HG03175 (cell line): ENCODE results near the gene PCGF5.
"Not testable (repeated sequence)": the region's sequence is repeated elsewhere in the genome, so short reads cannot be mapped to it uniquely, and the experiment has no call there.

Experiments
- ATAC-seq: cut with Tn5 transposase; IDR thresholded peaks from one replicate; pipeline ENCODE4 v1.9.1; 2021; ENCODE audit warnings: mild to moderate bottlenecking, moderate library complexity; ENCODE audit not compliant: unreplicated experiment

Gene PCGF5

DNA sequence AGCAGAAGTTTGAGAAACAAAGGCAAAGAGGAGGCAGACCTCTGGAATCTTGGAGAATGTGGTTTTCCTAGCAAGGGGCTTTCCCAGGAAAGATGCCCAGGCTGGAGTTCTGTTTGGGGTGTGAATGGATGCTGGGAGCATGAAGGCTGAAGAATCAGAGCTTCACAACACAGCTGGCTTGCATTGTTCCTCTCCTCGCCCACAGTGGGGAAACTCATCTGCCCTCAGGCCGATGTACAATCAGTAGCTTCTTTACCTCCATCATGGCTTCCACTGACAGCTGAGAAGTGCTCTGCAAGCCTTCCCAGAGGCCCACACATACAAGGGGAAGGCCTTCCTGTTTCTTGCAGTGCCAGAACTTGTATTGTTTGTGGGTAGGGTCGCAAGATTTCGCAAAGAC, 98.9 kb downstream of the PCGF5 start:
- no peak for ATAC-seq

DNA sequence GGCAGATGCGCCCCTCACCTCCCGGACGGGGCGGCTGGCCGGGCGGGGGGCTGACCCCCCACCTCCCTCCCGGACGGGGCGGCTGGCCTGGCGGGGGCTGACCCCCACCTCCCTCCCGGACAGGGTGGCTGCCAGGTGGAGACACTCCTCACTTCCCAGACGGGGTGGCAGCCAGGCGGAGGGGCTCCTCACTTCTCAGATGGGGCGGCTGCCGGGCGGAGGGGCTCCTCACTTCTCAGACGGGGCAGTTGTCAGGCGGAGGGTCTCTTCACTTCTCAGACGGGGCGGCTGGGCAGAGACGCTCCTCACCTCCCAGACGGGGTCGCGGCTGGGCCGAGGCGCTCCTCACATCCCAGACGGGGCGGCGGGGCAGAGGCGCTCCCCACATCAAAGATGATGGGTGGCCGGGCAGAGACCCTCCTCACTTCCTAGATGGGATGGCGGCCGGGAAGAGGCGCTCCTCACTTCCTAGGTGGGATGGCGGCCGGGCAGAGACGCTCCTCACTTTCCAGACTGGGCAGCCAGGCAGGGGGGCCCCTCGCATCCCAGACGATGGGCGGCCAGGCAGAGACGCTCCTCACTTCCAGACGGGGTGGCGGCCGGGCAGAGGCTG, 102.9 kb downstream of the PCGF5 start:
- not testable (repeated sequence) for ATAC-seq

DNA sequence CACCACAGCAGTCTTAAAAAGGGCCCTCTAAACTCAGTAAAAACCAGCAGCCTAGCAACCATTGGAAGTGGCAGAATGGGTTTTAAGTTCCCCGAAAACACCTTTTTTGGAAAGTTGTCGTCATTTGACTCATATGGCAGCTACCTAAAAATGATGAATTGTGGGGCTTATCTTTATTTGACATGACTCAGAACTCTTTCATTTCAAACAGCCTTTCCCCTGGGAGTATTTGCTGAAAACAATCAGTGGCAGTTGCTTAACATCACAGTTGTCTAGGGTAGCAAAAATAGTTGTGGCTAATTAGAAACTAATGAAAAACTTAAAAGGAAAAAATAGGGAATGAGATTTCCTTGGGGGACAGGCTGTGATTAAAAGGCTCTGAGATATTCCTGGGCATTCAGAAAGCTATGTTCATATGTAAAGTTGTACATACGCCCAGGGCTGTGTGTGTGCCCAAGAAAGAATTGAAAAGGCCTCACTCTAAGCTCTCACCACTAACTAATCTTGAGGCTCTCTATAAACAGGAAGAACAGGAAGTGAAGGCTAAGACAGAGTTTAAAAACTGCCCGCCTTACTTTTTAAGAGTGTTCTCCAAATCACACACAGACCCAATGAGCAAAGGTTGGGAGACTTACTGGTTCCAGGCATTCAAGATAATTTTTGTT, 108.0 kb downstream of the PCGF5 start:
- no peak for ATAC-seq
